RWPE2 (cell line): ENCODE measurements around the gene SCRG1.

Source experiments
- ATAC-seq: fragments of 200-7000 bp; cut with Tn5 transposase; 3 replicates; pipeline ENCODE4 v1.9.1; 2021; ENCODE audit warnings: low read depth
- DNase-seq: peaks from one replicate; pipeline ENCODE4 v3.0.0-alpha.2; 2020; ENCODE audit warnings: low spot score
- H3K27ac ChIP-seq: fragments of 450-650 bp; 2 replicates; pipeline ENCODE4 v1.5.1; 2017; ENCODE audit warnings: mild to moderate bottlenecking; ENCODE audit not compliant: poor library complexity, severe bottlenecking
- H3K27me3 ChIP-seq: fragments of 250-450 bp; sonication (Bioruptor Pico); 2 replicates; pipeline ENCODE4 v1.5.1; 2021; ENCODE audit warnings: mild to moderate bottlenecking, moderate library complexity; ENCODE audit not compliant: insufficient read depth, poor library complexity, severe bottlenecking
- H3K36me3 ChIP-seq: fragments of 250-450 bp; sonication (Bioruptor Pico); 2 replicates; pipeline ENCODE4 v1.5.1; 2020; ENCODE audit warnings: low read depth, mild to moderate bottlenecking, moderate library complexity
- H3K4me1 ChIP-seq: fragments of 250-450 bp; sonication (Bioruptor Pico); 2 replicates; pipeline ENCODE4 v1.5.1; 2021; ENCODE audit warnings: mild to moderate bottlenecking, moderate library complexity; ENCODE audit not compliant: insufficient read depth, poor library complexity, severe bottlenecking
- H3K4me3 ChIP-seq: fragments of 250-450 bp; sonication (Bioruptor Pico); 2 replicates; pipeline ENCODE4 v1.5.1; 2021; ENCODE audit warnings: mild to moderate bottlenecking, moderate library complexity; ENCODE audit not compliant: severe bottlenecking
- H3K9me3 ChIP-seq: fragments of 250-450 bp; sonication (Bioruptor Pico); 2 replicates; pipeline ENCODE4 v1.5.1; 2021; ENCODE audit warnings: mild to moderate bottlenecking, moderate library complexity; ENCODE audit not compliant: severe bottlenecking
- CTCF ChIP-seq: fragments of 450-650 bp; IDR thresholded peaks from one replicate; pipeline ENCODE4 v1.5.1; 2017; ENCODE audit warnings: mild to moderate bottlenecking, moderate library complexity; ENCODE audit not compliant: poor library complexity, severe bottlenecking

Gene SCRG1

GRCh38 chr4:173370130-173370476 is 28.8 kb downstream of the SCRG1 start:
- TF ChIP-seq CTCF = no peak
- DNase-seq (no peak), ATAC-seq (no peak)
- H3K4me1 ChIP-seq = peaks cover 16% of the 10 kb centered on the region
- H3K36me3 ChIP-seq = peaks cover 9% of the 10 kb centered on the region
- H3K9me3 ChIP-seq = no peaks in the 10 kb centered on the region
- peak overlapping the region; percentile 90 for H3K27ac ChIP-seq
- peak overlapping the region; percentile 59 for H3K4me3 ChIP-seq
- no peaks in the 10 kb centered on the region for H3K27me3 ChIP-seq

GRCh38 chr4:173367946-173368345 is 31.0 kb downstream of the SCRG1 start:
- ATAC-seq (no peak), DNase-seq (no peak)
- H3K27me3 ChIP-seq = no peaks in the 10 kb centered on the region
- H3K27ac ChIP-seq = peak overlapping the region; percentile 90
- peaks cover 6% of the 10 kb centered on the region; the same call in 1 of the 2 replicates for H3K36me3 ChIP-seq
- TF ChIP-seq CTCF = no peak
- H3K4me3 ChIP-seq = no peak overlapping the region
- H3K9me3 ChIP-seq = no peaks in the 10 kb centered on the region
- peaks cover 11% of the 10 kb centered on the region for H3K4me1 ChIP-seq

- TF ChIP-seq CTCF = no peak
- H3K9me3 ChIP-seq = no peaks in the 10 kb centered on the region
- peaks cover 11% of the 10 kb centered on the region for H3K4me1 ChIP-seq
- H3K27ac ChIP-seq = peak overlapping the region; percentile 90
- H3K27me3 ChIP-seq = no peaks in the 10 kb centered on the region
- peaks cover 6% of the 10 kb centered on the region; the same call in 1 of the 2 replicates for H3K36me3 ChIP-seq
- DNase-seq = no peak
- no peak for ATAC-seq
- H3K4me3 ChIP-seq = no peak overlapping the region
Measured at GRCh38 chr4:173367285-173367684, 31.6 kb downstream of the SCRG1 start.

- no peak overlapping the region for H3K27ac ChIP-seq
- peaks cover 6% of the 10 kb centered on the region; the same call in 1 of the 2 replicates for H3K36me3 ChIP-seq
- H3K27me3 ChIP-seq = no peaks in the 10 kb centered on the region
- H3K4me3 ChIP-seq = no peak overlapping the region
- no peak for ATAC-seq
- no peak for DNase-seq
- TF ChIP-seq CTCF = no peak
- H3K9me3 ChIP-seq = no peaks in the 10 kb centered on the region
- H3K4me1 ChIP-seq = peaks cover 11% of the 10 kb centered on the region
Measured at GRCh38 chr4:173365359-173365996, 33.4 kb downstream of the SCRG1 start.

- H3K36me3 ChIP-seq = peaks cover 6% of the 10 kb centered on the region; the same call in 1 of the 2 replicates
- no peak overlapping the region for H3K4me3 ChIP-seq
- TF ChIP-seq CTCF = no peak
- no peak overlapping the region for H3K27ac ChIP-seq
- peaks cover 8% of the 10 kb centered on the region for H3K4me1 ChIP-seq
- DNase-seq (no peak), ATAC-seq (no peak)
- no peaks in the 10 kb centered on the region for H3K9me3 ChIP-seq
- H3K27me3 ChIP-seq = no peaks in the 10 kb centered on the region
Measured at GRCh38 chr4:173362666-173363065, 36.2 kb downstream of the SCRG1 start.
